Measurements from ENCODE around the gene MYBPC1. TPM values are rescaled to one million over a fixed set of nuclear protein-coding genes. Genes with fewer than 3 reads are reported as not detected.

Gene MYBPC1
- total and polyA plus RNA-seq, 9 of the 15 experiments (the other 6 are each of a cell fraction or from before 2014, with no cell fraction given), result not detected

DNA sequence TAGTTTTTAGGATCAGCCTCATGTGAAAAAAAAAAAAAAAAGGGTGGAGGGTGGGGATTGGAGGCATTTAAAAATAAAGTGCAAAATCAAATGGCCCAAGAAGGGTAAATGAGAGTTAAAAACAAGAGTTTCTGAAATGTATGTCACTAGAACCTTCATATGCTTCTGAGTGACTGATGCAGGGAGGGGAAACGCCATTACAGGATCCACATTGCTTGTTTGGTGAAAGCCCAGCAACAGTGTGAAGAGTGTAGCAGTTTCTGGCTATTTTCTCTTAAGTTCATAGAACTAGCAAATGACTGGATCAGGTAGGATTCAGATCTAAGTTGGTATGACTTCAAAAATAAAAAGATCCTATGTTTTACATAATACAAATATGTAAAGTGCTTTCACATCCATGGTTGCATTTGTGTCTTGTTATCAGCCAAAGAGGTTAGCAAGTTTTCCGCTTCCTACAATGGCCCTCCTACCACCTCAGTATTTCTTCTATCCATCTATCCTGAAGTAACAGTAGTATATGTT, 105.6 kb downstream of the MYBPC1 start (continued):
- no peak for TF ChIP-seq HEY1 (CRISPR knock-in tag; IDR thresholded peaks at IDR 0.05; ENCODE audit: borderline replicate concordance)
- TF ChIP-seq, protein P1, sequence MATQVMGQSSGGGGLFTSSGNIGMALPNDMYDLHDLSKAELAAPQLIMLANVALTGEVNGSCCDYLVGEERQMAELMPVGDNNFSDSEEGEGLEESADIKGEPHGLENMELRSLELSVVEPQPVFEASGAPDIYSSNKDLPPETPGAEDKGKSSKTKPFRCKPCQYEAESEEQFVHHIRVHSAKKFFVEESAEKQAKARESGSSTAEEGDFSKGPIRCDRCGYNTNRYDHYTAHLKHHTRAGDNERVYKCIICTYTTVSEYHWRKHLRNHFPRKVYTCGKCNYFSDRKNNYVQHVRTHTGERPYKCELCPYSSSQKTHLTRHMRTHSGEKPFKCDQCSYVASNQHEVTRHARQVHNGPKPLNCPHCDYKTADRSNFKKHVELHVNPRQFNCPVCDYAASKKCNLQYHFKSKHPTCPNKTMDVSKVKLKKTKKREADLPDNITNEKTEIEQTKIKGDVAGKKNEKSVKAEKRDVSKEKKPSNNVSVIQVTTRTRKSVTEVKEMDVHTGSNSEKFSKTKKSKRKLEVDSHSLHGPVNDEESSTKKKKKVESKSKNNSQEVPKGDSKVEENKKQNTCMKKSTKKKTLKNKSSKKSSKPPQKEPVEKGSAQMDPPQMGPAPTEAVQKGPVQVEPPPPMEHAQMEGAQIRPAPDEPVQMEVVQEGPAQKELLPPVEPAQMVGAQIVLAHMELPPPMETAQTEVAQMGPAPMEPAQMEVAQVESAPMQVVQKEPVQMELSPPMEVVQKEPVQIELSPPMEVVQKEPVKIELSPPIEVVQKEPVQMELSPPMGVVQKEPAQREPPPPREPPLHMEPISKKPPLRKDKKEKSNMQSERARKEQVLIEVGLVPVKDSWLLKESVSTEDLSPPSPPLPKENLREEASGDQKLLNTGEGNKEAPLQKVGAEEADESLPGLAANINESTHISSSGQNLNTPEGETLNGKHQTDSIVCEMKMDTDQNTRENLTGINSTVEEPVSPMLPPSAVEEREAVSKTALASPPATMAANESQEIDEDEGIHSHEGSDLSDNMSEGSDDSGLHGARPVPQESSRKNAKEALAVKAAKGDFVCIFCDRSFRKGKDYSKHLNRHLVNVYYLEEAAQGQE (IDR thresholded peaks at IDR 0.05; ENCODE audit: borderline replicate concordance), result no peak
- TF ChIP-seq, protein P1 (CRISPR knock-in tag; IDR thresholded peaks at IDR 0.05; ENCODE audit: low read depth), result no peak

Data from K562 (cell line).